ENCODE results near the gene LRRC28.
"Not testable (repeated sequence)": the region's sequence is repeated elsewhere in the genome, so short reads cannot be mapped to it uniquely, and the experiment has no call there.

Gene LRRC28

DNA sequence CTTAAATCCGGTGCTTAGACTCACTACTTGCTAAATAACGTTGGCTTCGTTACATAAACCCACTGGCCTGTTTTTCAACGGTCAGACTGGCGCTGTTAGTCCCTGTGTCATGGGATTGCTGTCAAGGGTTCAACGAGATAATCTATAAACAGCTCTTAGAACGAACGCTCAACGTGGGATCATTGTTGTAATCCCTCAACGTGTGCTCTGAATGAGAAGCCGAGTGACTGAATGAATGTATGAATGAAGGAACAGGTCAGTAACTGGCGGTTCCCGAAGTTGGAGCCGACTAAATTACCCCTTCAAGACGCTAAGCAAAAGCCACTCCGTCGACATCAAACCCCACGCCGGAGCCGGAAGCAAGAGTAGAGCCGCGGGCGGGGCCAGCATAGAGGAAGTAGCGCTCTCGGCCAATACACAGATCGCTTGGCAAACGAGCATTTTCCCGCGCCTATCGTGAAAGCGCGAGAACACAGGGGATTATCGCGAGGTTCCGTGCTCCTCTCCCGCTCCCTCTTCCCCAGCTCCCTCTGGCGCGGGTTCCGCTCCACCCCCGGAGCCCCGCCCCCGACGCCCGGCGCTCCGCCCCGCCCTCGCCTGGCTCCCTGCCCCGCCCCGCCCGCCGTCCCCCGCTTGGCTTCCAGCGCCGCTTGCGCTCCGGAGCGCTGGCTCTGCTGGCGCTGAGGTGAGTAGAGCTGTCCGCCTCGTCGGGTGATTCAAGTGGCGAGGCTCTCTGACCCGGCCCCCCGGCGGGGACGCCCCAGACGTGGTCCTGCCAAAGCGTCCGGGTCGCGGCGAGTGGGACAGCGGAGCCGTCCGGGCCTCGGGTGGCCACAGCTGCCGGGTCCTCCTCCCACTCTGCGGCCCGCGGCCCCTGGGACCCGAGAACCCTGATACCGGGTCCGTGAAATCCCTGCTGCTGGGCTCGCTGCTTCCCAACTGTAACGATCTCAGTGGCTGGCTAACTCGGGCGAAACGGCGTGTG lies at the start of gene LRRC28:
Gene LRRC28, plus strand, starts transcription at position 625 of the 985 bp plus-strand sequence. CDS start 4,477 bp downstream, outside the sequence.
- in situ Hi-C loops (cut with HindIII; ENCODE audit: low sequenced_read_pairs), result no loop called here

DNA sequence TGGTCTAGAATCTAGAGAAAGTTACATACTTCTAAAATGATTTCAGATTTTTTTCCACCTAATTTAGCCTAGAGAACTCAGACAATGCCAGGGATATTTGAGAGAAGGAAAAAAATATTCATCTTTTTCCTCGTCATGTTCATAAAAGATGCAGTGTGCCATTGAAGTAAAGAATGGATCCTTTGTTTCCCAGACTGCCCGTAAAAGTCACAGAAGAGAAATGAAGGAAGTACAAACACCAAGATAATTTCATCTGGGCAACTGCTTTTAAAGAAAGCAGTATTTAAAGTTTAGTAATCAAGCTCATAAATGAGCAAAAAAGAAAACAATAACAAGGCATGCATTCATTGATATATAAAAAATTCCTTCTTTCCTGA lies 49.1 kb upstream of the LRRC28 start:
- in situ Hi-C loops (cut with HindIII; ENCODE audit: low sequenced_read_pairs), result loop anchor here (10.0 kb wide), 1 partner anchor 97 kb away; the partner anchor contains the start of gene SYNM

DNA sequence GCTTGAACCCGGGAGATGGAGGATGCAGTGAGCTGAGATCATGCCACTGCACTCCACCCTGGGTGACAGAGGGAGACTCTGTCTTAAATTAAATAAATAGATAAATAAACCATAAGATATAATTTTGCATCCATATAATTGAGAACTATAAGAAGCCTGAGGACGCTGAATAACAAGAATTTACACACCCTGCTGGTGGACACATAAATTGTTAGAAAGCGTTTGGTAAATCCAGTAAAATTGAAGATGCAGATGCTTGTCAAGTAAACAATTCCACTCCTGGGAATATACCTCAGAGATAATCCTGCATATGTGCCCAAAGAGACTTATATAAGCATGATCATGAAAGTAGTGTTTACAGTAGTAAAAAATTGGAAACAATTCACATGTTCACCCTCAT lies 43.6 kb upstream of the LRRC28 start:
- in situ Hi-C loops (cut with HindIII; ENCODE audit: low sequenced_read_pairs), result loop anchor here (10.0 kb wide), 1 partner anchor 103 kb away; the partner anchor contains the start of gene SYNM

DNA sequence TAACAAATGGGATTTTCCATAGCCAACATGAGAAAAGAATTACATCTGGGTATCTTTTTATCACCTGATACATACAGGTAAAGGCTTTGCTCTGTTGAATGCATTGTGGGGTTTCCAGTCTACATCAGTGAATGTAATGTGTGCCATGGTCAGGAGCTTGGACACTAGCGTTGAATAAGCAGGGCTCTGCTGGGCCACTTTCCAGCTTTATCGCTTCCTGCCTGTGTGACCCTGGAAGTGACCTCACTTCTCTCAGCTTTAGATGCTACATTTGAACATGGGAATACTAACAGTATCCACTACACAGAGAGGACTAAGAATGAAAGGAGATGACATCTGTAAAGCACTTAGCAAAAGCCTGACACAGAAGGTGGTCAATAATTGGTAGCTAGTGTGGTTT lies 42.0 kb upstream of the LRRC28 start:
- in situ Hi-C loops (cut with HindIII; ENCODE audit: low sequenced_read_pairs), result loop anchor here (10.0 kb wide), 1 partner anchor 105 kb away; the partner anchor contains the start of gene SYNM

DNA sequence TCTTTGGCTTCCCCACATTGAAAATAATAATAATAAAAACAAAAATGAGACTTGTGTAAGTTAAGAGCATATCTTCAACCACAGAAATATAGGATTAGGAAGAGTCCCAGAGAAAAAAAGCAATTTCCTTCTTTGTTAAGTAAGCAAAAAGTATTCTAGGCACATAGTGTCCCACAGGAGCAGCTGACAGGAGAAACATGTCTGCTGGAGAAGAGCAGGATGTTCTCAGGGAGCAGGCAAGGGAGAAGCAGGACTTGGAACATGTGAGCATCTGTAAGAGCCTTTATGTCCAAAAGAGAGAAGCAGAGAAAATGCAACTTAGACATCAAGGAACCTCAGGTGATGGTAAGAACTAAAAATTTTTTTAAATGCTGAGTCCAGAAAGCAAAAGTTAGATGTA lies 40.9 kb upstream of the LRRC28 start:
- in situ Hi-C loops (cut with HindIII; ENCODE audit: low sequenced_read_pairs), result no loop called here

DNA sequence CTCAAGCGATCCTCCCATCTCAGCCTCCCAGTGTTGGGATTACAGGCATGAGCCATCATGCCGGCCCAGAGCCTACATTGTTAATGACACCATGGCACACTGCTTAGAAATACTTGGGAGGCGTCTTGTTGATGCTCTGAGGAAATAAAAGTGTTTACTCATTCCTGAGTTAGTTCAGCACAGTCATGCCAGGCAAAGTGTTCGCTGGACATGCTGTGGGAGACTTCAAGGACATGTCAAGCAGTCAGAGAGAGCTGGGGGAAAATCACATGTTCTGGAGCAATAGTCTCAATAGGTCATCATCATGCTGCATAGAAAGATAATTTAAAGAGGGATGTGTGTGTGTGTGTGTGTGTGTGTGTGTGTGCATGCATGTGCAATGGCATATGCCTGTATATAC lies 39.4 kb upstream of the LRRC28 start:
- in situ Hi-C loops (cut with HindIII; ENCODE audit: low sequenced_read_pairs), result no loop called here

DNA sequence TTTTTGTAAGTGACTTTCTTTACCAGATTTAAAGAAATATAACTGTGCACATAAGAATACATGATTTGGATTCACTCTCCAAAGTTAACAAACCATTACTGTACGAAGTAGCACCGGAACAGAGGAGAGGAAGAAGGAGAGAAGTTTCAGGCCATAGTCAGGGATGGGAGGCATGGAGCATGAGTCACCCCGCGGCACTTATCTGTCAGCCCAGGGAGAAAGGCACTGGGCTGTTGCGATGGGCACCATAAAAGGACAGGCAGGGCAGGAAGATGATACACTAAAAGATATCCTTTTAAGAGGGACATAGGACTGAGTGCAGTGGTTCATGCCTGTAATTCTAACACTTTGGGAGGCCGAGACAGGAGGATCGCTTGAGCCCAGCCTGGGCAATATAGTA lies 38.9 kb upstream of the LRRC28 start:
- in situ Hi-C loops (cut with HindIII; ENCODE audit: low sequenced_read_pairs), result no loop called here

DNA sequence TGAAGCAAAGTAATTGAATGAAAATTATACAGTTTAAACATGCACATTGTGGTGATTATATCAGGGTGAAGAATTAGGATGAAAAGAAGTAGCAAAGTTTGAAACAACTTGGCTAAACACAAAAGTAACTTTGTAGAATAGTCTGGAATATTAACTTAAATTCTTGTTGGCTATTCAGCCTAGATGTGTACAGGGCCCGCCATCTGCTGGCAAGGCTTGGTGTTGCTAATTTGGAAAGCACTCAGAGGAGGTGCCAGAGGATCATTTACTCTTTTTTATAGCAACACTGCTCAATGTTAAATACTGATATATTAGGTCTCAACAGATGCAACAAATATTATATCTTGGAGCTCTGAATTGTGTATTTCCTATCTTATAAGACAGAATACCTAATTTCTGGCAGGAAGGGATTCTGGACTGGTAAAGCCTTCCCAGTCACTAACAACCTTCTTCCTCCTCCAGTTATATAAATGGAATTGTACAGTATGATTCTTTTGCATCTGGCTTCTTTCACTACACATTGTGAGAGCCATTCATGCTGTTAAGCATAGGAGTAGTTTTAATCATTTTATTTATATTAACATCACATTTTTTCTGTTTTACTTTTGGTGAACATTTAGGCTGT lies 38.0 kb upstream of the LRRC28 start:
- in situ Hi-C loops (cut with HindIII; ENCODE audit: low sequenced_read_pairs), result no loop called here

DNA sequence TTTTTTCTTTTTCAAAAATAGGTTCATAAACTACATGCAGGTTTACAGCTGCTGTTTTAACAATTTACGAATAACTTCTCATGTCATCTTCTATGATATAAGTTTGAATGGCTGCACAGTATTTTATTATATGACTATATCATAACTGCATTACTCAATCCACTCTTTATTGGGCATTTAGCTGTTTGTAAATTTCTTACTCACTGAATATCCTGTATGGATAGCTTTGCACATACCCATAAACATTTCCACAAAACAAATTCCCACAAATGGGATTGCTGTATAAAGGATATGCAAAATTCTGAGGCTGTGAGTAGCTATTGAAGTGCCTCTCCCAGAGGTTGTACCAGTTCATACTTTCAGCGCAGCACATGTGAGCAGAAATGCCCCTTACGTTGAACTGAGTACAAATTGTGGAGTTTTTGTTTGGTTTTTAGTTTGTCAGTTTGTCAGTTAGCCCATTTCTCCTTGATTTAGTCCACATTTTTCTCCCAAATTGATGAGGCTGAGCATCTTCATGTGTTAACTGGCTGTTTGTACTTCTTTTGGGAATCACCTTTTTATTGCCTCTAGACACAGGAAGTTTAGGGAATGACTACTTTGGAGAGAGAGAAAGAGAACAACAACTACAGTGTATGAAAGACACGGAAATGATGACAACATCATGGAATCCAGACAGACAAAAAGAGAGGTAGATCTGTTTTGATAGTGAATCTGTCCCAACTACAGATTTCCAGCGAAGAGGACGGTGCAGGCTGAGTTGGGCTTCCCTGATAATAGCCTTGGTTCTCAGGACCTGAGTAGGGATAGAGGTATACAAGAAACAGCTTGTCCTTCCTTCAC lies 26.7 kb upstream of the LRRC28 start:
- in situ Hi-C loops (cut with HindIII; ENCODE audit: low sequenced_read_pairs), result no loop called here

DNA sequence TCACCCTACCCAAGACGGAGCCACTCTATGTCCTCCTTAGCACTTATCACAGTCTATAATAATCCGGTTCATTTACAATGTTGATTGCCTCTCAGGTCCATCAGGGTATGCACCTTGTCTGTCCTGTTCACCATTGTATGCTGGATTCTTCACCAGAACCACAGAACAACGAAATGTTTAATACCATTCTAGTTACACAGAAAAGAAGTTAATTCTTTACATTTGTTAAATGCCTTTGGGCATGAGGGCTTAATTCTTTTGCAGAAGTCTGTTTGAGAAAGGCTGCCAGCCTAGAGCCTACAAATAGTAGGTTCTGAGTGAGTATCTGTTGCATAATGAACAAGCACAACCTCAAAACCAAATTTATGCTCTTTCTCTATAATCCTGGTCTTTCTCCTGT lies 24.5 kb upstream of the LRRC28 start:
- in situ Hi-C loops (cut with HindIII; ENCODE audit: low sequenced_read_pairs), result no loop called here

DNA sequence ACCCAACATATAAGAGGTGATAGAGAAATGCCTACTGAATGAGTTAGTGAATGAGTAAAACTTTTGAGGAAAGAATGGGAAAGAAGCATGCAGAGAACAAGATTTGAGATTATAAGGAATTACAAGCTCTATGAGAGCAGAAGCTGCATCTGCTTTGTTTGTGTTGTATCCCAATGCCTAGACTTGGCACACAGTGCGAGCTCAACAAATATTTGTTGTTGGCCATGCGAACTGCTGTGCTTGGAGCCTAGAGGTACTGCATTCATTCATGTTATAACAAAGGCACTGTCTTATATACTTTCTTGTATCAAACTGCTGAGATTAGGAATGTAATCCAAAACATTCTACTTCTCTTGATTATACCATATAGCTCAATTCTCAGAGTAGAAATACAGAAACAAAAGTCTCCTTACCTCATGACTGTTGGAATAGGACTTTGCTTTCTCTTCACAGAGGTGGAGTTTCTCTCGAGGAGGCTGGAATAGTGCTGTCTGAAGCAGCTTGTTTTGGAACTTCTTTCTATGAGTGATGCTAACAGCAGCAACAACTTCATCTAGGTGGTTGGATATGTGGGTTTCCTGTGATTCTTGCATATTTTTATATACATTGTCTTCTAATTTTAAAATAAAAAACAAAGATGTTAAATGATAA lies 23.0 kb upstream of the LRRC28 start:
- in situ Hi-C loops (cut with HindIII; ENCODE audit: low sequenced_read_pairs), result no loop called here

DNA sequence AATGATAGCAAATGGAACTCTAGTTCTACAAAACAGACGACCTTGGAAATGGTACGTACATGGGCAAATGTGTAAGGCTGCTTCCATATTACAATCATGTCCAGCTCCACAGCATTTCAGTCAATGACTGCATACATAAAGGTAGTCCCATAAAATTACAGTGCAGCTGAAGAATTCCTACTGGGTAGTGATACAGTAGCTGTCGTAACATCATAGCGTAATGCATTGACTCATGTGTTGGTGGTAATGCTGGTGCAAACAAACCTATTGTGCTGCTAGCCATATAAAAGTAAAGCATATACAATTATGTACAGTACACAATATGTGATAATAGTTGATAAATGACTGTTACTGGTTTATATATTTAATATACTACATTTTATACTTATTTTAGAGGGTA lies 20.4 kb upstream of the LRRC28 start:
- in situ Hi-C loops (cut with HindIII; ENCODE audit: low sequenced_read_pairs), result no loop called here

DNA sequence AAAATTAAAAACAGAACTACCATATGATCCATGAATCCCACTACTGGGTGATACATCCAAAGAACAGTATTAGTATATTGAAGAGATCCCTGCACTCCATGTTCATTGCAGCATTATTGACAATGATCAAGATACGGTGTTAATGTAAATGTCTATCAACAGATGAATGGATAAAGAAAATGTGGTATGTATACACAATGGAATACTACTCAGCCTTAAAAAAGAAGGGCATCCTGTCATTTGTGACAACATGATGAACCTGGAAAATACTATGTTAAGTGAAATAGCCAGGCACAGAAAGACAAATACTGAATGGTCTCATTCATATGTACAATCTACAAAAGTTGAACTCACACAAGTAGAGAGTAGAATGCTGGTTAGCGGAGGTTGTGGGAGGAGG lies 18.5 kb upstream of the LRRC28 start:
- in situ Hi-C loops (cut with HindIII; ENCODE audit: low sequenced_read_pairs), result no loop called here

DNA sequence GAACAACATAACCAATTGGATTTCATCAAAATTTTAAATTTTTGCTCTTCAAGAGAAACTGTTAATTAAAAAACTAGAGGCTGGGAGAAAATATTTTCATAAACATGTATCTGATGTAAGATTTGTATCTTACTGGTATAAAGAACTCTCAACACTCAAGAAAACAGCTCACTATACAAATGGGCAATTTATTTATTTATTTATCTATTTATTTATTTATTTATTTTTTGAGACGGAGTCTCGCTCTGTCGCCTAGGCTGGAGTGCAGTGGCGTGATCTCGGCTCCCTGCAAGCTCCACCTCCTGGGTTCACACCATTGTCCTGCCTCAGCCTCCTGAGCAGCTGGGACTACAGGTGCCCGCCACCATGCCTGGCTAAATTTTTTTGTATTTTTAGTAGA lies 17.1 kb upstream of the LRRC28 start:
- in situ Hi-C loops (cut with HindIII; ENCODE audit: low sequenced_read_pairs), result not testable (repeated sequence)

DNA sequence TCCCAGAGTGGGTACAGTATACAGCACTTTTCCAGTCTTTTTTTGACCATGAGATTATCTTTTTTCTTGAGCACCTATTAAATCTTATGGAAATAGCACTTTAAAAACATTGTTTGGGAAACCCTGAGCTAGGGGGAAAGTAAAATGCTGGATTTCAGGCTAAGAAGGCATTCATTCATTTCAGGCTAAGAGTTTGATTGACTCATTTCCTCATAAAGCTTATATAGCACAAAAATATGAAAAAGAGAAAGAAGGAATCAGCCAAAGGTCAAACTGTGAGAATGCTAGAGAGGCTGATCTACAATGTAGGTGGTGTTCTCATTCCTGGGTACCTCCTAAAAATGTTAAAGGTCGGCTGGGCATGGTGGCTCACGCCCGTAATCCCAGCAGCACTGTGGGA lies 12.4 kb upstream of the LRRC28 start:
- in situ Hi-C loops (cut with HindIII; ENCODE audit: low sequenced_read_pairs), result no loop called here

DNA sequence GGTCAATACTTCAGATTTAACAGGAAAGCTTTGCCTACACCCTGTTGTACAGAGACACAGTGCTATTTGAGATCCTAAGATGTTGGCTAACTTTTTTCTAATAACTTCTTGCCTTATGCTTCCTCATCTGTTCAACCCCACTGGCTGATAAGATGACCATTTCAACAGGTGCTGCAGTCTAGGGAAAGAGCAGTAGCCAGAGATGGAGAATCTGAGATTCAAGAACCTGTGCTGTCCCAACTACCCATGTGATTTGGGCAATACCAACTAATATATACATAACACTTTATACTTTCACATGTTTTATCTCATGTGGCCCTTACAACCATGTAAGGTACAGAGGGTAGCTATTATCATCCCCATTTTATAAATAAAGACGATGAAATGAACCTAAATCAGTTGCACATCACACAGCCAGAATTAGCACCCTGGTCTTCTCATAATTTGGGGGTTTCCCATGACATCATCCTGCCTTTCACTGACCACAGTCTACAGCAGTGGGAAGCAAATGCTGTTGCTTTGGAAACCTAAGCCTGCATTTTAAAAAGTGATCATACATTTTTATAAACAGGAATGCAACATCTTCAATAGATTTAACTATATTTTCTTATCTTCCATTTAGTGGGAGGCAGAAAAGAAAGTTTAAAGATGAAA lies 11.6 kb upstream of the LRRC28 start:
- in situ Hi-C loops (cut with HindIII; ENCODE audit: low sequenced_read_pairs), result no loop called here

DNA sequence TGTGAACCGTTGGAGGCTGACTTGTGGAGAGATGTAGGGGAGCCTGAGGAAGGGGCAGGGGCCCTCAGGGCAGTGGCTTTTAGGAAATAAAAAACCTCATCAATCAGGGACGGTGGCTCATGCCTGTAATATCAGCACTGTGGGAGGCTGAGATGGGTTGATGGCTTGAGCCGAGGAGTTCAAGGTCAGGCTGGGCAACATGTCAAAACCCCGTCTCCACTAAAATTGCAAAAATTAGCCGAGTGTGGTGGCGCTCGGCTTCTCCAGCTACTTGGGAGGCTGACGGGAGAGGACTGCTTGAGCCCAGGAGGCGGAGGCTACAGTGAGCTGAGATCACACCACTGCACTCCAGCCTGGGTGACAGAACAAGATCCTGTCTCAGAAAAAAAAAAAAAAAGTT lies 9.5 kb upstream of the LRRC28 start:
- in situ Hi-C loops (cut with HindIII; ENCODE audit: low sequenced_read_pairs), result no loop called here

DNA sequence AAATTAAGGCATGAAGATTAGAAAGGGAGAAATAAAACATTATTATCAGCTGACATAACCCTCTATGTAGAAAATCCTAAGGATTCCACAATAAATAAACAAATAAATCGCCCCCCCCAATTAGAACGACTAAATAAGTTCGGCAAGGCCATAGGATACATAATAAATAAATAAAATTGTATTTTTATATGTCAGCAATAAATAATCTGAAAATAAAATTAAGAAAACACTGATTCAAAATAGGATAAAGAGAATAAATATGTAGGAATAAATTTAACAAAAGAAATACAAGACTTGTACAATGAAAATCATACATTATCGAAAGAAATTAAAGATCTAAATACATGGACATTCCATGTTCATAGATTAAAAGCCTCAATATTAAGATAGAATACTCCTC lies 7.0 kb upstream of the LRRC28 start:
- in situ Hi-C loops (cut with HindIII; ENCODE audit: low sequenced_read_pairs), result no loop called here

DNA sequence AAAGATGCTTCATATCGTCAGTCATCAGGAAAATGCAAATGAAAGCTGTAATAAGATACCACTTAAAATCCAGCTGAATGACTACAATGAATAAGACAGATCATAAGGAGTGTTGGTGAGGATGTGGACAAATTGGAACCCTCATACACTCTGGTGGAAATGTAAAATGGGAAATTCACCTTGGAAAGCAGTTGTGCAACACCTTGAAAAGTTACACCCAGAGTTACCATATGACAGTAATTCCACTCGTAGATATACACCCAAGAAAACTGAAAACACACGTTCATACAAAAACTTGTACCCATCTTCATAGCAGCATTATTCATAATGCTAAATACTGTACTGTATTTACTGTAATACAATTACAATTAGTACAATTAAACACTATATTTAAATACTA lies 4.2 kb upstream of the LRRC28 start:
- in situ Hi-C loops (cut with HindIII; ENCODE audit: low sequenced_read_pairs), result no loop called here
